Stimulated activated CD8-positive, alpha-beta memory T cell treated with anti-CD3 and anti-CD28 coated beads, Interleukin-4, amount 100 ng/mL, for 24 hours (primary cell): ENCODE measurements around the gene SLC7A7.
"Not testable (repeated sequence)": the region's sequence is repeated elsewhere in the genome, so short reads cannot be mapped to it uniquely, and the experiment has no call there.

Experiments
- DNase-seq: peaks from one replicate; pipeline ENCODE4 v3.0.0-alpha.2; 2020; ENCODE audit warnings: low read depth

The SLC7A7 gene

GRCh38 chr14:22752422-22752821 lies 62.8 kb downstream of the SLC7A7 start:
- DNase-seq = no peak

GRCh38 chr14:22748631-22749068 lies 66.6 kb downstream of the SLC7A7 start:
- no peak for DNase-seq

- DNase-seq = no peak
These were observed 67.0 kb downstream of the SLC7A7 start for GRCh38 chr14:22748206-22748605.

- DNase-seq = no peak
These were observed 67.5 kb downstream of the SLC7A7 start for GRCh38 chr14:22747769-22748168.

- no peak for DNase-seq
These were observed 75.2 kb downstream of the SLC7A7 start for GRCh38 chr14:22740020-22740419.

- no peak for DNase-seq
These were observed 75.8 kb downstream of the SLC7A7 start for GRCh38 chr14:22739423-22739822.

GRCh38 chr14:22737052-22737451 lies 78.2 kb downstream of the SLC7A7 start:
- no peak for DNase-seq

- not testable (repeated sequence) for DNase-seq
These were observed 78.9 kb downstream of the SLC7A7 start for GRCh38 chr14:22736384-22736783.

- DNase-seq = no peak
These were observed 80.1 kb downstream of the SLC7A7 start for GRCh38 chr14:22735096-22735495.

GRCh38 chr14:22733829-22734228 lies 81.4 kb downstream of the SLC7A7 start:
- DNase-seq = no peak

GRCh38 chr14:22732062-22732461 lies 83.2 kb downstream of the SLC7A7 start:
- not testable (repeated sequence) for DNase-seq

GRCh38 chr14:22726012-22726411 lies 89.2 kb downstream of the SLC7A7 start:
- DNase-seq = no peak

- not testable (repeated sequence) for DNase-seq
These were observed 89.9 kb downstream of the SLC7A7 start for GRCh38 chr14:22725374-22725773.

- DNase-seq = not testable (repeated sequence)
These were observed 90.4 kb downstream of the SLC7A7 start for GRCh38 chr14:22724847-22725246.

GRCh38 chr14:22723815-22724214 lies 91.4 kb downstream of the SLC7A7 start:
- DNase-seq = no peak
